GM10266 (cell line): ENCODE results near the gene PDLIM7.

Experiments
- DNase-seq: peaks from one replicate; pipeline ENCODE4 v3.0.0; 2012; ENCODE audit errors: extremely low spot score
- CTCF ChIP-seq: IDR thresholded peaks from 2 replicates; pipeline ENCODE4 v1.5.1; 2012; ENCODE audit warnings: mild to moderate bottlenecking, low read depth; ENCODE audit not compliant: control insufficient read depth, insufficient read depth; ENCODE audit errors: missing control alignments

Gene PDLIM7

GRCh38 chr5:177434437-177434836, 63.0 kb downstream of the PDLIM7 start:
- no peak for TF ChIP-seq CTCF
- DNase-seq, result no peak

- TF ChIP-seq CTCF, result no peak
- no peak for DNase-seq
These were observed 63.7 kb downstream of the PDLIM7 start for GRCh38 chr5:177433658-177434217.
